NCI-H748 (cell line): ENCODE results near the gene PTPRD.

Source experiments
- DNase-seq: peaks from one replicate; lab custom pipeline; 2025; ENCODE audit not compliant: unreplicated experiment; lab: John Stamatoyannopoulos, UW

The PTPRD gene

GRCh38 chr9:8382777-8383527, 2229.8 kb downstream of the PTPRD start:
- no peak for DNase-seq

GRCh38 chr9:8382266-8382665, 2230.5 kb downstream of the PTPRD start:
- no peak for DNase-seq

GRCh38 chr9:8381601-8382000, 2231.2 kb downstream of the PTPRD start:
- DNase-seq: no peak

- no peak for DNase-seq
Observed at GRCh38 chr9:8374471-8374870, 2238.3 kb downstream of the PTPRD start.

GRCh38 chr9:8371686-8372085, 2241.1 kb downstream of the PTPRD start:
- DNase-seq: no peak

GRCh38 chr9:8366161-8366926, 2246.5 kb downstream of the PTPRD start:
- DNase-seq: peak; percentile 38

- DNase-seq: no peak
Observed at GRCh38 chr9:8365466-8366160, 2247.2 kb downstream of the PTPRD start.

- no peak for DNase-seq
Observed at GRCh38 chr9:8365029-8365428, 2247.8 kb downstream of the PTPRD start.

- no peak for DNase-seq
Observed at GRCh38 chr9:8364026-8364752, 2248.6 kb downstream of the PTPRD start.

- no peak for DNase-seq
Observed at GRCh38 chr9:8362250-8362649, 2250.6 kb downstream of the PTPRD start.

GRCh38 chr9:8361364-8361763, 2251.4 kb downstream of the PTPRD start:
- no peak for DNase-seq

- DNase-seq: peak; percentile 26
Observed at GRCh38 chr9:8356406-8356805, 2256.4 kb downstream of the PTPRD start.

- no peak for DNase-seq
Observed at GRCh38 chr9:8351436-8351835, 2261.4 kb downstream of the PTPRD start.

- no peak for DNase-seq
Observed at GRCh38 chr9:8349901-8350300, 2262.9 kb downstream of the PTPRD start.

GRCh38 chr9:8349376-8349775, 2263.4 kb downstream of the PTPRD start:
- DNase-seq: no peak

GRCh38 chr9:8348756-8349155, 2264.0 kb downstream of the PTPRD start:
- no peak for DNase-seq

GRCh38 chr9:8346296-8346695, 2266.5 kb downstream of the PTPRD start:
- no peak for DNase-seq

GRCh38 chr9:8338767-8339510, 2273.9 kb downstream of the PTPRD start:
- DNase-seq: no peak

GRCh38 chr9:8337834-8338766, 2274.7 kb downstream of the PTPRD start:
- no peak for DNase-seq
